Effector memory CD4-positive, alpha-beta T cell (primary cell): ENCODE measurements around the gene MKS1.

Experiments used
- DNase-seq, 3 donors: peaks; one replicate each; pipeline ENCODE4 v3.0.0-alpha.2; 2020
- H3K27ac ChIP-seq: 2 replicates; pipeline ENCODE4 v1.7.0; 2013; ENCODE audit warnings: mild to moderate bottlenecking, low read length, moderate library complexity; ENCODE audit not compliant: insufficient read depth, poor library complexity, severe bottlenecking
- H3K27me3 ChIP-seq: replicated peaks from 2 replicates; pipeline ENCODE4 v1.7.0; 2013; ENCODE audit warnings: mild to moderate bottlenecking, low read length; ENCODE audit not compliant: insufficient read depth, control insufficient read depth, poor library complexity, severe bottlenecking
- H3K36me3 ChIP-seq: 2 replicates; pipeline ENCODE4 v1.7.0; 2013; ENCODE audit warnings: mild to moderate bottlenecking, low read length, moderate library complexity; ENCODE audit not compliant: control insufficient read depth, insufficient read depth
- H3K4me1 ChIP-seq: 2 replicates; pipeline ENCODE4 v1.7.0; 2013; ENCODE audit warnings: low read length, mild to moderate bottlenecking; ENCODE audit not compliant: control insufficient read depth, insufficient read depth, poor library complexity, severe bottlenecking
- H3K4me3 ChIP-seq: 2 replicates; pipeline ENCODE4 v1.7.0; 2013; ENCODE audit warnings: low read length, low read depth, mild to moderate bottlenecking; ENCODE audit not compliant: insufficient read depth, poor library complexity, severe bottlenecking
- H3K9me3 ChIP-seq: 2 replicates; pipeline ENCODE4 v1.7.0; 2013; ENCODE audit warnings: mild to moderate bottlenecking, low read length, moderate library complexity; ENCODE audit not compliant: control insufficient read depth

MKS1 gene

GRCh38 chr17:58244963-58245362 lies 25.9 kb upstream of the MKS1 start:
- Histone ChIP-seq H3K4me1 (peaks cover 11% of the 10 kb centered on the region), H3K27ac (no peak overlapping the region), H3K27me3 (peaks cover 8% of the 10 kb centered on the region), H3K9me3 (no peaks in the 10 kb centered on the region), H3K4me3 (no peak overlapping the region), H3K36me3 (no peaks in the 10 kb centered on the region)
- DNase-seq, result no peak

GRCh38 chr17:58242171-58242784 lies 23.2 kb upstream of the MKS1 start:
- H3K27ac ChIP-seq, result no peak overlapping the region
- H3K4me3 ChIP-seq, result no peak overlapping the region
- no peaks in the 10 kb centered on the region for H3K36me3 ChIP-seq
- no peaks in the 10 kb centered on the region for H3K4me1 ChIP-seq
- H3K27me3 ChIP-seq, result peaks cover 3% of the 10 kb centered on the region
- H3K9me3 ChIP-seq, result no peaks in the 10 kb centered on the region
- no peak for DNase-seq

- no peaks in the 10 kb centered on the region for H3K36me3 ChIP-seq
- H3K9me3 ChIP-seq, result no peaks in the 10 kb centered on the region
- H3K27ac ChIP-seq, result no peak overlapping the region
- DNase-seq, result no peak
- no peak overlapping the region for H3K4me3 ChIP-seq
- peaks cover 3% of the 10 kb centered on the region for H3K27me3 ChIP-seq
- no peaks in the 10 kb centered on the region for H3K4me1 ChIP-seq
Measured at GRCh38 chr17:58239987-58240386, 20.9 kb upstream of the MKS1 start.

- Histone ChIP-seq H3K36me3 (no peaks in the 10 kb centered on the region), H3K4me1 (no peaks in the 10 kb centered on the region), H3K27me3 (peaks cover 1% of the 10 kb centered on the region), H3K27ac (no peak within 1 kb of the TSS), H3K4me3 (no peak within 1 kb of the TSS), H3K9me3 (no peaks in the 10 kb centered on the region)
- no peak for DNase-seq
Measured at GRCh38 chr17:58238147-58238634, 19.1 kb upstream of the MKS1 start, which contains the start of gene LPO. LPO (plus strand) TSS chr17:58238584; CDS start chr17:58242980, 4,396 bp downstream.

- no peaks in the 10 kb centered on the region for H3K4me1 ChIP-seq
- H3K9me3 ChIP-seq, result no peaks in the 10 kb centered on the region
- no peak overlapping the region for H3K27ac ChIP-seq
- H3K36me3 ChIP-seq, result no peaks in the 10 kb centered on the region
- H3K27me3 ChIP-seq, result no peaks in the 10 kb centered on the region
- H3K4me3 ChIP-seq, result no peak overlapping the region
- DNase-seq, result no peak
Measured at GRCh38 chr17:58236394-58236793, 17.3 kb upstream of the MKS1 start.

GRCh38 chr17:58235821-58236220 lies 16.8 kb upstream of the MKS1 start:
- DNase-seq, result no peak
- Histone ChIP-seq H3K36me3 (no peaks in the 10 kb centered on the region), H3K4me1 (no peaks in the 10 kb centered on the region), H3K9me3 (no peaks in the 10 kb centered on the region), H3K27ac (no peak overlapping the region), H3K27me3 (no peaks in the 10 kb centered on the region), H3K4me3 (no peak overlapping the region)

GRCh38 chr17:58234512-58234911 lies 15.5 kb upstream of the MKS1 start:
- no peaks in the 10 kb centered on the region for H3K27me3 ChIP-seq
- DNase-seq, result no peak
- no peaks in the 10 kb centered on the region for H3K4me1 ChIP-seq
- H3K36me3 ChIP-seq, result no peaks in the 10 kb centered on the region
- no peaks in the 10 kb centered on the region for H3K9me3 ChIP-seq
- H3K4me3 ChIP-seq, result no peak overlapping the region
- no peak overlapping the region for H3K27ac ChIP-seq

GRCh38 chr17:58233543-58233942 lies 14.5 kb upstream of the MKS1 start:
- H3K4me1 ChIP-seq, result no peaks in the 10 kb centered on the region
- no peaks in the 10 kb centered on the region for H3K9me3 ChIP-seq
- DNase-seq, result no peak
- H3K4me3 ChIP-seq, result no peak overlapping the region
- no peaks in the 10 kb centered on the region for H3K36me3 ChIP-seq
- H3K27me3 ChIP-seq, result no peaks in the 10 kb centered on the region
- no peak overlapping the region for H3K27ac ChIP-seq

- Histone ChIP-seq H3K36me3 (no peaks in the 10 kb centered on the region), H3K4me1 (no peaks in the 10 kb centered on the region), H3K27me3 (no peaks in the 10 kb centered on the region), H3K4me3 (no peak overlapping the region), H3K27ac (no peak overlapping the region), H3K9me3 (no peaks in the 10 kb centered on the region)
- no peak for DNase-seq
Measured at GRCh38 chr17:58232707-58233156, 13.7 kb upstream of the MKS1 start.

GRCh38 chr17:58231641-58232040 lies 12.6 kb upstream of the MKS1 start:
- H3K4me3 ChIP-seq, result no peak overlapping the region
- H3K4me1 ChIP-seq, result no peaks in the 10 kb centered on the region
- no peak for DNase-seq
- H3K27ac ChIP-seq, result no peak overlapping the region
- no peaks in the 10 kb centered on the region for H3K36me3 ChIP-seq
- no peaks in the 10 kb centered on the region for H3K9me3 ChIP-seq
- H3K27me3 ChIP-seq, result no peaks in the 10 kb centered on the region
